ENCODE measurements around the gene DZANK1.
A peak's percentile ranks its signal among the peaks of the same experiment; 100 is the strongest.
"Not testable (repeated sequence)": the region's sequence is repeated elsewhere in the genome, so short reads cannot be mapped to it uniquely, and the experiment has no call there.

DZANK1 gene

GRCh38 chr20:18466894-18467730 lies at the start of gene DZANK1, which contains the start of gene POLR3F:
Gene DZANK1 (minus strand): TSS chr20:18467030. CDS start chr20:18465358, 1,672 bp downstream.
Gene POLR3F (plus strand): TSS chr20:18467390. CDS start chr20:18467507, 117 bp downstream.
- DNase-seq, result peak; percentile 96

DNA sequence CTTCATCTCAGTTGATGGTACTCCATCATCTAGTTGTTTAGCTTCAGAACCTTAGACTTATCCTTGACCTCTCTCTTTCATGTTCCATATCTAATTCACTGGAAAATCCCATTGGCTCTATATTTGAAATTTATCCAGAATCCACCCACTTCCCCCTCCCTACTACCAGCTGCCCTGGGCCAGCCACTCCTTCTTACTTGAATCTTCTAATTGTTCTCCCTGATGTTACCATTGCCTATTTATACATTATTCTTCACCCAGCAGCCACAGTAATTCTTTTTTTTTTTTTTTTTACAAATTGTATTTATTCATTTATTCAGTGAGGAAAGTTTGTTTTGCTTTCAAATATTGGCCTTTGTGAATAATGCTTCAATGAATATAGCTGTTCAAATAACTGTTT lies 49.1 kb upstream of the DZANK1 start:
- DNase-seq, result no peak

GRCh38 chr20:18514127-18514526 lies 47.3 kb upstream of the DZANK1 start:
- no peak for DNase-seq

DNA sequence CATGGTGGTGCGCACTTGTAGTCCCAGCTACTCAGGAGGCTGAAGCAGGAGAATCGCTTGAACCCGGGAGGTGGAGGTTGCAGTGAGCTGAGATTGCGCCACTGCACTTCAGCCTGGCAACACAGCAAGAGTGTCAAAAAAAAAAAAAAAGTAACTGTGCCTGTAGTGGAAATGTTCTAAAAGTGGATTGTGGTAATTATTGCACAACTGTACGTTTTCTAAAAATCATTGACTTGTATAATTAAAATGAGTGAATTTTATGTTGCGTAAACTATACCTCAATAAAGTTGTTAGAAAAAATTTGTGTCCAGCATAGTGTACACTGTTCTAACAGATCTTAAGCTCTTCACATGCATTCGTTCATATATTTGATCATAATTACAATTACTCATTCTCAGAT lies 46.4 kb upstream of the DZANK1 start:
- DNase-seq, result no peak

DNA sequence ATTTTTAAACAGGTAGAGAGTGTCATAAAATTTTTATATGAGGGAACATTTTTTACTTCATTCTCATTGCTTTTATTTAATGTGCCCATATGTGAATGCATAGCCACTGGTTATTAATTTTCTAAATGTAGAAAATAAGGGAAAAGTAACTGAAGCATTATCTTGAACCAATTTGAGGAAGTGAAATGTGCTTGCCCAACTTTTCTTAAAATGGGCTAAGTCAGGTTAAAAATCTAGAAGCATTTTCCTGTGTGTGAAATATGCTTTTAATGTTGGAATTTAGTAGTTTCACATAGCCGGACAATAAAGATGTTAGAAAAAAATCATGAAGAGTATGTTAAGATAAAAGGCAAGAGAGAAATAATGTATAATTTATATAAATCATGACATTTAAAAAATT lies 44.7 kb upstream of the DZANK1 start:
- no peak for DNase-seq

- peak; percentile 97 for DNase-seq
Measured at GRCh38 chr20:18507218-18508191, 40.7 kb upstream of the DZANK1 start, which contains the start of gene SEC23B. Gene SEC23B (plus strand): TSS chr20:18507940. CDS start chr20:18510836, 2,896 bp downstream.

DNA sequence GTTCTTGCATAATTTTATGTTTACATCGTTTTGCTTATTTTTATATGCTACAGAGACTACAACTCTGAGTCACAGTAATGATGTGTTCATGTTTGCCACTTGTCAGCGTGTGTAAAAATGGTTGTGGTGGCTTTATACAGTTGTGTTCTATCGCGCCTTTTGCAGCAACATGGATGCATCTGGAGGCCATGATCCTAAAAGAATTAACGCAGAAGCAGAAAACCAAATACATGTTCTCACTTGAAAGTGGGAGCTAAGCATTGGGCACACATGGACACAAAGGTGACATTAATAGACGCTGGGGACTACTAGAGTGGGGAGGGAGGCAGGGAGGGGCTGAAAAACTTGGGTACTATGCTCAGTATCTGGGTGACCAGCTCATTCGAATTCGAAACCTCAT lies 39.9 kb upstream of the DZANK1 start:
- no peak for DNase-seq

DNA sequence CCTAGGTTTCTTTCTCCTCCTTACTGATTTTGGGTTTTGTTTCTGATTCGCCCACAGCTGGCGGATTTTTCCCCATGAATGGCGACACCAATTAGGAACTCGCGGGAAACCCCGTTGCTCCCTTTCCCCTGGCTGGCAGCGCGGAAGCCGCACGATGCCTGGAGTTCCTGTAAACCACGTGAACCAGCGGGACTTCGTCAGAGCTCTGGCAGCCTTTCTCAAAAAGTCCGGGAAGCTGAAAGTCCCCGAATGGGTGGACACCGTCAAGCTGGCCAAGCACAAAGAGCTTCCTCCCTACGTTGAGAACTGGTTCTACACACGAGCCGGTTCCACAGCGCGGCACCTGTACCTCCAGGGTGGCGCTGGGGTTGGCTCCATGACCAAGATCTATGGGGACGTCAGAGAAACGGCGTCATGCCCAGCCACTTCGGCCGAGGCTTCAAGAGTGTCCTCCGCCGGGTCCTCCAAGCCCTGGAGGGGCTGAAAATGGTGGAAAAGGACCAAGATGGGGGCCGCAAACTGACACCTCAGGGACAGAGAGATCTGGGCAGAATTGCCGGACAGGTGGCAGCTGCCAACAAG lies 37.7 kb upstream of the DZANK1 start:
- DNase-seq, result no peak

GRCh38 chr20:18501672-18502071 lies 34.8 kb upstream of the DZANK1 start:
- DNase-seq, result not testable (repeated sequence)

GRCh38 chr20:18497603-18498002 lies 30.8 kb upstream of the DZANK1 start:
- DNase-seq, result no peak

GRCh38 chr20:18496740-18497592 lies 30.1 kb upstream of the DZANK1 start, which contains the start of gene RBBP9:
Gene RBBP9 (minus strand): TSS chr20:18497225. CDS start chr20:18497167, 58 bp downstream.
- DNase-seq, result peak; percentile 86

GRCh38 chr20:18496042-18496441 lies 29.2 kb upstream of the DZANK1 start:
- DNase-seq, result peak; percentile 8

- no peak for DNase-seq
Measured at GRCh38 chr20:18488301-18488700, 21.5 kb upstream of the DZANK1 start.

DNA sequence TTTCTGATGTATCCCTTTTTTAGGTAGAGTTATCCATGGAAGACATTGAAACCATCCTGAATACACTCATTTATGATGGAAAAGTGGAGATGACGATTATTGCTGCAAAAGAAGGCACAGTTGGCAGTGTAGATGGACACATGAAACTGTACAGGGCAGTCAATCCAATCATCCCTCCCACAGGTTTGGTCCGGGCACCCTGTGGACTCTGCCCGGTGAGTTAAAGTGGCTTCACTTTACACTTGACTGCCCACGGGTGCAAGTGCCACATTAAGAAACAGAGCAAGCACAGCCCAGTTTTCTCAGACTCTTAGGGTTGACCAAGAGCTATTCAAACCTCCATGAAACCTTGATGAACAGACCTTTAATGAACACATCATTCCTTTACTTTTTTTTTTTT lies 14.8 kb upstream of the DZANK1 start:
- no peak for DNase-seq

GRCh38 chr20:18477821-18478220 lies 11.0 kb upstream of the DZANK1 start:
- no peak for DNase-seq

- DNase-seq, result no peak
Measured at GRCh38 chr20:18477218-18477617, 10.4 kb upstream of the DZANK1 start.

GRCh38 chr20:18466574-18466893 lies 296 bp downstream of the DZANK1 start:
- no peak for DNase-seq

DNA sequence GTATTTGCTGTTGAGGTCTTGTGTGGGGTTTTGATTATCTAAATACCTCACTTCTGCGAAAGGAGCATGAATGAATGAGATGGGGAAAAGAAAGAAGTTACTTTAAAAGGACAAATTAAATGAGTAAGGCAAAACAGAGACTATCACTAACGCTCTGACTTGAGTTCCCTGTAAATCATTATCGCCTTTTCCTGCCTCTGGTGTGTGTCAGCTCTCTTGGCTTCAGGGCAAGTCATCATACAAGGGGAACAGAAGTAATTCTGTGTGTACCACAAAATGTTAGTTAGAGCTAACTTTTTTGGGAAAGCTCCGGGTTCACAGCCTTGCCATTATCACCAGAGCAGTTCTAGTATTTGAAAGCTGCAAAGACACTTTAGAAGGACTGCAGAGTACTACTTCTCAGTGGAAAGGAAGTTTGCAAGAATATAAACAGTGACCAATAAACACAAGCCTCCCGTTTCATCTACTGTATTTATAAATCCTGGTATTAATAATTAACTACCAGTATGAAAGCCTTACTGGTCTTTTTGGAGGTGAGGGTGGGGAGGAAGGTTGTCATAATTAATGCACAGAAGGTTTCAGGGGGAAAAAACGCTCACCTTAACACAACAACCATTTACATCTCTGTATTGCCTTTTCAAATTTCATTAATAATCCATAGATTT lies 1.2 kb downstream of the DZANK1 start:
- no peak for DNase-seq

DNA sequence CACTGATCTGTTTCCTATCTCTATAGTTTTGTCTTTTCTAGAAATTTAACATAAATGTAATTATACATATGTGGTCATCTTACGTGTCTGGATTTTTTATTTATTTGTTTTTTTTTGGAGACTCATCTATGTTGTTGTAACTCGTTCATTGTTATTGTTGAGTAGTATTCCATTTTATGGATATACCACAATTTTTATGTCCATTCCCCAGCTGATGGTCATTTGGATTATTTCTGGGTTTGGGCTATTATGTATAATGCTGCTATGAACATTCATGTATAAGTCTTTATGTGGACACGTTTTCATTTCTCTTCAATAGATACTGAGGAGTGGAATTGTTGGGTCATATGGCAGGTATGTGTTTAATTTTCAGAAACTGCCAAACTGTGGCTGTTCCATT lies 10.2 kb downstream of the DZANK1 start:
- DNase-seq, result no peak

GRCh38 chr20:18443886-18444285 lies 22.9 kb downstream of the DZANK1 start:
- DNase-seq, result peak; percentile 77

DNA sequence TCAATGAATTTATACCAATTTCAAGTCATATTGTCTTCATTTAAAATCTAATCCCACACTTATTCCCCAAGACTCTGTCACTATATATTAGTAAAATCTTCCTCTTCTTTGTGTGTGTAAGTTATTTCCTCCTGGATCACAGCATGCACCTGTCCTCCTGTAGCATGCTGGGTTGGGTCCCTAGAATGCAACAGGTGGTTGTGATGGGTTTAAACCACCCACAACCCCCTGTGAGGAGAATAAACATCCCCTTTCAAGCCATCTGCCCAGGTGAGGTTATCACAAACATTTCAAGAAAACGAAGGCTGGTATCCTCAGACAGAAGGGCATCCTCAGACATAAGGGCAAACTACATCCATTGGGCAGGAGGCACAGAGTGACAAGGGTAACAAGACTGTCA lies 26.4 kb downstream of the DZANK1 start:
- DNase-seq, result no peak

- no peak for DNase-seq
Measured at GRCh38 chr20:18436847-18437246, 30.0 kb downstream of the DZANK1 start.

All from NCI-H1105 (cell line).